Natural killer cell (primary cell): ENCODE results near the gene SATB2. TPM values are rescaled to one million over a fixed set of nuclear protein-coding genes. Genes with fewer than 3 reads are reported as not detected.
A peak's percentile ranks its signal among the peaks of the same experiment; 100 is the strongest.

Experiments used
- ATAC-seq, 3 donors: fragments of 150-1000 bp in 2 of 3; fragments of 200-7000 bp in 1 of 3; cut with Tn5 transposase; 1 replicate in 1 of 3; 2 replicates in 2 of 3; pipeline ENCODE4 v1.10.0; 2021; ENCODE audit warnings: mild to moderate bottlenecking in 2 of 3, moderate library complexity in 2 of 3
- DNase-seq, 2 donors: peaks; one replicate each; pipeline versions ENCODE4 v3.0.0 to v3.0.0-alpha.2; 2013 to 2021; ENCODE audit warnings: mixed read lengths in 1 of 2
- H3K27ac ChIP-seq: one replicate; pipeline ENCODE4 v1.5.1; 2013; ENCODE audit warnings: mild to moderate bottlenecking, low read length
- H3K27me3 ChIP-seq: one replicate; pipeline ENCODE4 v1.6.1; 2013; ENCODE audit warnings: low read length; ENCODE audit not compliant: control insufficient read depth, insufficient read depth
- H3K36me3 ChIP-seq: one replicate; pipeline ENCODE4 v1.6.1; 2013; ENCODE audit warnings: low read length; ENCODE audit not compliant: control insufficient read depth, insufficient read depth
- H3K4me1 ChIP-seq: one replicate; pipeline ENCODE4 v1.6.1; 2013; ENCODE audit warnings: low read length; ENCODE audit not compliant: control insufficient read depth, insufficient read depth
- H3K4me3 ChIP-seq: one replicate; pipeline ENCODE4 v1.5.1; 2013; ENCODE audit warnings: low read length
- H3K9me3 ChIP-seq: one replicate; pipeline ENCODE4 v1.6.1; 2013; ENCODE audit warnings: low read length; ENCODE audit not compliant: control insufficient read depth, insufficient read depth
- H3K27ac Mint-ChIP-seq, 2 donors: one replicate each; pipeline ENCODE4 v1.8.0; 2022; ENCODE audit warnings: mild to moderate bottlenecking in 2 of 2, mixed read lengths in 2 of 2, moderate library complexity in 1 of 2
- H3K27me3 Mint-ChIP-seq, 2 donors: one replicate each; pipeline ENCODE4 v1.8.0; 2022; ENCODE audit warnings: low read depth in 2 of 2, mixed read lengths in 2 of 2
- H3K36me3 Mint-ChIP-seq: one replicate; pipeline ENCODE4 v1.8.0; 2022; ENCODE audit warnings: mixed read lengths
- H3K4me1 Mint-ChIP-seq, 2 donors: one replicate each; pipeline ENCODE4 v1.8.0; 2022; ENCODE audit warnings: mixed read lengths in 2 of 2
- H3K4me3 Mint-ChIP-seq: one replicate; pipeline ENCODE4 v1.8.0; 2022; ENCODE audit warnings: mild to moderate bottlenecking, moderate library complexity, mixed read lengths
- H3K9me3 Mint-ChIP-seq, 2 donors: one replicate each; pipeline ENCODE4 v1.8.0; 2022; ENCODE audit warnings: mixed read lengths in 2 of 2
- CTCF ChIP-seq: fragments of 200-600 bp; IDR thresholded peaks from one replicate; pipeline ENCODE4 v1.8.0; 2022; ENCODE audit warnings: antibody characterized with exemption
- WGBS: methylation state at CpG from one replicate; pipeline ENCODE4 v1.1.7; 2013; ENCODE audit warnings: missing lambda C conversion rate; ENCODE audit not compliant: insufficient coverage; 5-methylcytosine and 5-hydroxymethylcytosine counted together
- intact Hi-C: fragments of 100-400 bp; cut with micrococcal nuclease; formaldehyde crosslinking; loops from one replicate; pipeline ENCODE4 v1.14.2; 2022
- total RNA-seq, 4 donors: library from RNA; stranded (reverse); fragments of 120-200 nt in 1 of 4; gene quantifications; one replicate each; pipeline versions ENCODE4 v1.2.3 to v1.2.4, GENCODE V29; 2013 to 2022

The SATB2 gene
- total RNA-seq, 3 donors from 2014 or later (not counting 1 experiment from before 2014, with no cell fraction given): 0.73 to 2.8 (median 0.79) TPM

- H3K27ac ChIP-seq: no peak overlapping the region
- no peaks in the 10 kb centered on the region for H3K27me3 ChIP-seq
- H3K9me3 Mint-ChIP-seq: no peaks in the 10 kb centered on the region
- no peak for TF ChIP-seq CTCF
- H3K4me3 ChIP-seq: no peak overlapping the region
- intact Hi-C loops: no loop called here
- 23% methylated on average over 5 of the region's 5 CpGs for WGBS
- H3K4me1 ChIP-seq: no peaks in the 10 kb centered on the region
- DNase-seq: peak in 1 of 2 donors; percentile 45
- H3K27ac Mint-ChIP-seq: no peak overlapping the region
- no peak overlapping the region for H3K4me3 Mint-ChIP-seq
- H3K36me3 Mint-ChIP-seq: no peaks in the 10 kb centered on the region
- no peaks in the 10 kb centered on the region for H3K9me3 ChIP-seq
- ATAC-seq: peak in 1 of 3 donors; percentile 47
- no peaks in the 10 kb centered on the region for H3K4me1 Mint-ChIP-seq
- H3K27me3 Mint-ChIP-seq: peaks cover 8 to 24% of the 10 kb centered on the region in 2 donors
- H3K36me3 ChIP-seq: no peaks in the 10 kb centered on the region
These were observed 28.1 kb upstream of the SATB2 start for GRCh38 chr2:199485732-199486335.

GRCh38 chr2:199484927-199485326 is 27.2 kb upstream of the SATB2 start:
- ATAC-seq (no peak), DNase-seq (no peak)
- H3K27ac Mint-ChIP-seq: no peak overlapping the region
- Histone ChIP-seq H3K4me1 (no peaks in the 10 kb centered on the region), H3K9me3 (no peaks in the 10 kb centered on the region), H3K4me3 (no peak overlapping the region), H3K27me3 (no peaks in the 10 kb centered on the region), H3K27ac (no peak overlapping the region), H3K36me3 (no peaks in the 10 kb centered on the region)
- no peaks in the 10 kb centered on the region for H3K9me3 Mint-ChIP-seq
- no peak overlapping the region for H3K4me3 Mint-ChIP-seq
- no peaks in the 10 kb centered on the region for H3K36me3 Mint-ChIP-seq
- intact Hi-C loops: no loop called here
- no peaks in the 10 kb centered on the region for H3K4me1 Mint-ChIP-seq
- 83% methylated on average over 1 of the region's 1 CpG for WGBS
- H3K27me3 Mint-ChIP-seq: peaks cover 9 to 25% of the 10 kb centered on the region in 2 donors
- no peak for TF ChIP-seq CTCF

GRCh38 chr2:199480966-199481365 is 23.2 kb upstream of the SATB2 start:
- DNase-seq (no peak), ATAC-seq (no peak)
- Mint-ChIP-seq H3K9me3 (no peaks in the 10 kb centered on the region), H3K4me1 (no peaks in the 10 kb centered on the region), H3K36me3 (no peaks in the 10 kb centered on the region), H3K27me3 (peaks cover 10 to 34% of the 10 kb centered on the region in 2 donors), H3K4me3 (no peak overlapping the region), H3K27ac (no peak overlapping the region)
- Histone ChIP-seq H3K4me1 (no peaks in the 10 kb centered on the region), H3K27me3 (peaks cover 2% of the 10 kb centered on the region), H3K27ac (no peak overlapping the region), H3K36me3 (no peaks in the 10 kb centered on the region), H3K4me3 (no peak overlapping the region), H3K9me3 (no peaks in the 10 kb centered on the region)
- 95% methylated on average over 2 of the region's 2 CpGs for WGBS
- intact Hi-C loops: no loop called here
- TF ChIP-seq CTCF: no peak

- Mint-ChIP-seq H3K4me1 (no peaks in the 10 kb centered on the region), H3K27me3 (peaks cover 25 to 52% of the 10 kb centered on the region in 2 donors), H3K9me3 (no peaks in the 10 kb centered on the region), H3K36me3 (no peaks in the 10 kb centered on the region), H3K27ac (no peak overlapping the region), H3K4me3 (no peak overlapping the region)
- intact Hi-C loops: no loop called here
- Histone ChIP-seq H3K27me3 (peaks cover 13% of the 10 kb centered on the region), H3K9me3 (no peaks in the 10 kb centered on the region), H3K27ac (no peak overlapping the region), H3K4me3 (no peak overlapping the region), H3K4me1 (no peaks in the 10 kb centered on the region), H3K36me3 (no peaks in the 10 kb centered on the region)
- DNase-seq (no peak), ATAC-seq (no peak)
- no peak for TF ChIP-seq CTCF
- WGBS: 54% methylated on average over 2 of the region's 2 CpGs
These were observed 19.6 kb upstream of the SATB2 start for GRCh38 chr2:199477277-199477834.
